HepG2 (cell line): Measurements from ENCODE around the gene EPHA2. TPM values are rescaled to one million over a fixed set of nuclear protein-coding genes. Genes with fewer than 3 reads are reported as not detected.

Experiments
- ATF1 ChIP-seq: IDR thresholded peaks from 2 replicates; pipeline ENCODE4 v1.6.1; 2016; ENCODE audit warnings: mild to moderate bottlenecking, control low read depth
- CSRNP1 ChIP-seq: sonication (generic); formaldehyde crosslinking; IDR thresholded peaks from 2 replicates; pipeline ENCODE4 v1.8.1; 2023; ENCODE audit warnings: mild to moderate bottlenecking, missing genetic modification reagents
- EHMT2 ChIP-seq: fragments of 200-600 bp; sonication (generic); IDR thresholded peaks from 2 replicates; pipeline ENCODE4 v1.7.0; 2017; ENCODE audit warnings: antibody characterized with exemption, low read depth, low read length, borderline replicate concordance
- HNRNPK ChIP-seq: fragments of 200-400 bp; formaldehyde crosslinking; IDR thresholded peaks from 2 replicates; pipeline ENCODE4 v1.6.1; 2018; ENCODE audit warnings: low read length, low read depth, moderate library complexity, mild to moderate bottlenecking; ENCODE audit not compliant: poor library complexity, severe bottlenecking
- KDM1A ChIP-seq: IDR thresholded peaks from 2 replicates; pipeline ENCODE4 v1.6.1; 2016; ENCODE audit warnings: missing compliant biosample characterization
- PRMT3 ChIP-seq: sonication (generic); formaldehyde crosslinking; IDR thresholded peaks from 2 replicates; pipeline ENCODE4 v1.8.1; 2022; ENCODE audit warnings: low read depth, mild to moderate bottlenecking, moderate library complexity, missing genetic modification reagents, borderline replicate concordance
- RFXAP ChIP-seq: sonication (generic); formaldehyde crosslinking; IDR thresholded peaks from 2 replicates; pipeline ENCODE4 v1.4.0; 2020; ENCODE audit warnings: missing genetic modification reagents, borderline replicate concordance
- SIN3B ChIP-seq: fragments of 150-350 bp; IDR thresholded peaks from 2 replicates; pipeline ENCODE4 v1.6.1; 2014; ENCODE audit warnings: low read length
- TGIF2 ChIP-seq: IDR thresholded peaks from 2 replicates; pipeline ENCODE4 v1.6.1; 2016; ENCODE audit warnings: control low read depth, missing compliant biosample characterization
- ZBTB40 ChIP-seq, 2 experiments: fragments of 450-650 bp in 1 of 2; sonication (generic) in 1 of 2; formaldehyde crosslinking in 1 of 2; IDR thresholded peaks; 2 replicates each; pipeline versions ENCODE4 v1.6.1 to v1.8.0; 2016 to 2022; ENCODE audit warnings: antibody characterized with exemption in 1 of 2, mild to moderate bottlenecking in 1 of 2, missing genetic modification reagents in 1 of 2
- ZNF503 ChIP-seq: sonication (generic); formaldehyde crosslinking; IDR thresholded peaks from 2 replicates; pipeline ENCODE4 v1.4.0; 2020; ENCODE audit warnings: missing genetic modification reagents
- ZNF564 ChIP-seq: sonication (generic); formaldehyde crosslinking; IDR thresholded peaks from 2 replicates; pipeline ENCODE4 v1.8.1; 2023; ENCODE audit warnings: mild to moderate bottlenecking, missing genetic modification reagents
- ZNF672 ChIP-seq: sonication (generic); formaldehyde crosslinking; IDR thresholded peaks from 2 replicates; pipeline ENCODE4 v1.8.1; 2022; ENCODE audit warnings: missing genetic modification reagents
- ZNF773 ChIP-seq: sonication (generic); formaldehyde crosslinking; IDR thresholded peaks from 2 replicates; pipeline ENCODE4 v1.4.0; 2020; ENCODE audit warnings: missing genetic modification reagents, borderline replicate concordance
- ZSCAN31 ChIP-seq: sonication (generic); formaldehyde crosslinking; IDR thresholded peaks from 2 replicates; pipeline ENCODE4 v1.5.0; 2020; ENCODE audit warnings: low read depth, mild to moderate bottlenecking, missing genetic modification reagents
- polyA plus RNA-seq, 8 experiments: library from polyadenylated mRNA; depleted of rRNA in 3 of 8; stranded (reverse) in 7 of 8; unstranded in 1 of 8; fragments of >200 nt; fragmentation: Illumina TruSeq in 4 of 8; extraction: Trizol in 4 of 8; gene quantifications; 2 replicates each; pipeline versions ENCODE4 v1.2.1 to v1.2.3, GENCODE V29; 2011 to 2016; ENCODE audit warnings: low read depth in 4 of 8, missing spikeins in 1 of 8, mixed read lengths in 1 of 8; ENCODE audit not compliant: insufficient read depth in 1 of 8
- total RNA-seq, 5 experiments: library from RNA; depleted of rRNA; stranded (reverse); fragments of >200 nt; fragmentation: Illumina TruSeq; extraction: Trizol; gene quantifications; 2 replicates each; pipeline ENCODE4 v1.2.3, GENCODE V29; 2016; ENCODE audit warnings: low read depth in 1 of 5

The EPHA2 gene
- total and polyA plus RNA-seq, 2 of the 13 experiments (the other 11 are each of a cell fraction or from before 2014, with no cell fraction given) = 33.6 to 53.6 TPM

- 0 out of 2 replicates have a peak, but pooled peaks have one; percentile 46 for TF ChIP-seq CSRNP1
- TF ChIP-seq PRMT3 (CRISPR knock-in tag) = no peak
- no peak; the same call in 1 of the 2 replicates for TF ChIP-seq RFXAP
- no peak for TF ChIP-seq ZBTB40 (IDR thresholded peaks at IDR 0.05)
- TF ChIP-seq ZBTB40 (CRISPR knock-in tag; IDR thresholded peaks at IDR 0.05) = peak; percentile 34; the same call in 1 of the 2 replicates
- TF ChIP-seq ZNF672 = no peak
- TF ChIP-seq EHMT2 = no peak
- no peak for TF ChIP-seq KDM1A
- TF ChIP-seq TGIF2 (CRISPR knock-in tag) = no peak; the same call in 1 of the 2 replicates
- no peak for TF ChIP-seq SIN3B
- TF ChIP-seq HNRNPK = no peak
- peak; percentile 24; the same call in 1 of the 2 replicates for TF ChIP-seq ZNF503 (CRISPR knock-in tag)
- 0 out of 2 replicates have a peak, but pooled peaks have one; percentile 61 for TF ChIP-seq ZSCAN31
- peak; percentile 92 for TF ChIP-seq ATF1 (CRISPR knock-in tag)
- no peak; the same call in 1 of the 2 replicates for TF ChIP-seq ZNF564 (CRISPR knock-in tag)
- TF ChIP-seq ZNF773 (CRISPR knock-in tag) = no peak
Measured at GRCh38 chr1:16155537-16156410, at the start of gene EPHA2 (continued).
